Bone marrow (tissue), 2 donors: ENCODE measurements around the gene PADI6.
A peak's percentile ranks its signal among the peaks of the same experiment; 100 is the strongest.
"Not testable (repeated sequence)": the region's sequence is repeated elsewhere in the genome, so short reads cannot be mapped to it uniquely, and the experiment has no call there.

Source experiments
- DNase-seq, 2 donors: peaks; one replicate each; lab custom pipeline; 2025; lab: John Stamatoyannopoulos, UW

PADI6 gene

GRCh38 chr1:17404034-17404684 is 32.2 kb downstream of the PADI6 start:
- no peak for DNase-seq

GRCh38 chr1:17404820-17405219 is 32.8 kb downstream of the PADI6 start:
- DNase-seq = no peak

GRCh38 chr1:17405898-17406759 is 34.1 kb downstream of the PADI6 start:
- peak; percentile 6 to 10 for DNase-seq

GRCh38 chr1:17406760-17407475 is 34.9 kb downstream of the PADI6 start:
- not testable (repeated sequence) for DNase-seq

- not testable (repeated sequence) for DNase-seq
These were observed 36.0 kb downstream of the PADI6 start for GRCh38 chr1:17407786-17408514.

- DNase-seq = no peak
These were observed 37.4 kb downstream of the PADI6 start for GRCh38 chr1:17409391-17409811.

- no peak for DNase-seq
These were observed 40.3 kb downstream of the PADI6 start for GRCh38 chr1:17412093-17412870.

GRCh38 chr1:17414022-17414421 is 42.0 kb downstream of the PADI6 start:
- no peak for DNase-seq

- DNase-seq = no peak
These were observed 44.4 kb downstream of the PADI6 start for GRCh38 chr1:17416389-17416788.

GRCh38 chr1:17419626-17420328 is 47.8 kb downstream of the PADI6 start:
- peak in 1 of 2 donors; percentile 25 for DNase-seq

GRCh38 chr1:17420391-17420918 is 48.5 kb downstream of the PADI6 start:
- no peak for DNase-seq

GRCh38 chr1:17422461-17422860 is 50.5 kb downstream of the PADI6 start:
- no peak for DNase-seq

GRCh38 chr1:17423781-17424245 is 51.8 kb downstream of the PADI6 start:
- DNase-seq = no peak

GRCh38 chr1:17425806-17426600 is 54.0 kb downstream of the PADI6 start:
- DNase-seq = no peak

- DNase-seq = no peak
These were observed 56.0 kb downstream of the PADI6 start for GRCh38 chr1:17427696-17428660.

GRCh38 chr1:17429183-17429582 is 57.2 kb downstream of the PADI6 start:
- no peak for DNase-seq

GRCh38 chr1:17432412-17432811 is 60.4 kb downstream of the PADI6 start:
- no peak for DNase-seq

- no peak for DNase-seq
These were observed 61.3 kb downstream of the PADI6 start for GRCh38 chr1:17433261-17433660.
